SK-N-SH (cell line): ENCODE measurements around the gene AHRR. TPM values are rescaled to one million over a fixed set of nuclear protein-coding genes. Genes with fewer than 3 reads are reported as not detected.

ENCODE experiments used
- CTCF ChIA-PET: fragments of 300-600, 350-600 bp; formaldehyde crosslinking; extraction: SDS; loops from one replicate; lab custom pipeline; 2021; lab: Yijun Ruan, JAX
- POLR2A ChIA-PET: fragments of 350-600 bp; sonication (Branson Sonifier 250); formaldehyde crosslinking; extraction: SDS; loops from one replicate; lab custom pipeline; 2020; ENCODE audit warnings: antibody characterized with exemption, inconsistent platforms; lab: Yijun Ruan, JAX
- DNase-seq: peaks from one replicate; pipeline ENCODE4 v3.0.0; 2012
- H2AFZ ChIP-seq: fragments of 200-600 bp; sonication (generic); 2 replicates; pipeline ENCODE4 v1.8.1; 2016; ENCODE audit warnings: antibody characterized with exemption, mild to moderate bottlenecking, low read depth
- H3F3A ChIP-seq: fragments of 200-600 bp; sonication (generic); replicated peaks from 2 replicates; pipeline ENCODE3; 2016; ENCODE audit warnings: antibody characterized with exemption, mild to moderate bottlenecking; ENCODE audit not compliant: insufficient read depth
- H3K27ac ChIP-seq, 2 experiments: fragments of 200-500 bp in 1 of 2; fragments of 200-600 bp in 1 of 2; sonication (Bioruptor generic) in 1 of 2; sonication (generic), shearing (Covaris generic) in 1 of 2; 2 replicates each; pipeline versions ENCODE4 v1.5.1 to v1.6.1; 2014 to 2016; ENCODE audit warnings: low read depth in 2 of 2, inconsistent platforms in 1 of 2, low read length in 1 of 2, mild to moderate bottlenecking in 1 of 2, mixed read lengths in 1 of 2
- H3K27me3 ChIP-seq: fragments of 200-600 bp; sonication (generic), shearing (Covaris generic); 2 replicates; pipeline ENCODE4 v1.6.1; 2016; ENCODE audit warnings: mixed run types; ENCODE audit not compliant: insufficient read depth
- H3K36me3 ChIP-seq, 2 experiments: fragments of 200-500 bp in 1 of 2; fragments of 200-600 bp in 1 of 2; sonication (Bioruptor generic) in 1 of 2; sonication (generic) in 1 of 2; replicated peaks in 1 of 2; 2 replicates each; pipeline versions ENCODE3 to v1.5.1; 2014 to 2016; ENCODE audit warnings: low read length in 1 of 2, mild to moderate bottlenecking in 1 of 2; ENCODE audit not compliant: insufficient read depth in 2 of 2, control insufficient read depth in 1 of 2
- H3K4me1 ChIP-seq, 2 experiments: fragments of 200-500 bp in 1 of 2; fragments of 200-600 bp in 1 of 2; sonication (Bioruptor generic) in 1 of 2; sonication (generic), shearing (Covaris generic) in 1 of 2; 2 replicates each; pipeline versions ENCODE4 v1.5.1 to v1.6.1; 2014 to 2016; ENCODE audit warnings: low read depth in 1 of 2, low read length in 1 of 2, mixed run types in 1 of 2; ENCODE audit not compliant: insufficient read depth in 2 of 2, control insufficient read depth in 1 of 2
- H3K4me2 ChIP-seq: fragments of 200-600 bp; sonication (generic), shearing (Covaris generic); 2 replicates; pipeline ENCODE4 v1.6.1; 2017; ENCODE audit warnings: mixed run types
- H3K4me3 ChIP-seq, 2 experiments: fragments of 200-500 bp in 1 of 2; fragments of 200-600 bp in 1 of 2; sonication (Bioruptor generic) in 1 of 2; sonication (generic), shearing (Covaris generic) in 1 of 2; 2 replicates each; pipeline versions ENCODE4 v1.5.1 to v1.8.1; 2014 to 2016; ENCODE audit warnings: low read depth in 2 of 2, inconsistent platforms in 1 of 2, low read length in 1 of 2, mild to moderate bottlenecking in 1 of 2, mixed read lengths in 1 of 2, moderate library complexity in 1 of 2
- H3K79me2 ChIP-seq: fragments of 200-600 bp; sonication (generic); 2 replicates; pipeline ENCODE4 v1.8.1; 2017; ENCODE audit warnings: mild to moderate bottlenecking; ENCODE audit not compliant: insufficient read depth
- H3K9ac ChIP-seq: fragments of 200-600 bp; sonication (generic); 2 replicates; pipeline ENCODE4 v1.6.1; 2017; ENCODE audit warnings: mixed run types
- H3K9me2 ChIP-seq: fragments of 200-600 bp; sonication (generic); 2 replicates; pipeline ENCODE4 v1.6.1; 2017; ENCODE audit warnings: mixed run types
- H3K9me3 ChIP-seq: fragments of 200-600 bp; sonication (generic); 2 replicates; pipeline ENCODE4 v1.6.1; 2017; ENCODE audit warnings: mixed run types, mild to moderate bottlenecking, moderate library complexity
- H4K20me1 ChIP-seq: fragments of 200-600 bp; sonication (generic); 2 replicates; pipeline ENCODE4 v1.6.1; 2017; ENCODE audit warnings: mild to moderate bottlenecking, mixed run types; ENCODE audit not compliant: insufficient read depth
- CHD2 ChIP-seq: fragments of 150-350 bp; IDR thresholded peaks from 2 replicates; pipeline ENCODE4 v1.6.1; 2018; ENCODE audit warnings: low read length; ENCODE audit not compliant: partially characterized antibody
- CTCF ChIP-seq: fragments of 200-600 bp; sonication (generic); IDR thresholded peaks from 2 replicates; pipeline ENCODE4 v1.6.1; 2017; ENCODE audit warnings: antibody characterized with exemption, mild to moderate bottlenecking, moderate library complexity
- ELF1 ChIP-seq: IDR thresholded peaks from 2 replicates; pipeline ENCODE4 v1.4.0; 2012
- FOSL2 ChIP-seq: IDR thresholded peaks from 2 replicates; pipeline ENCODE4 v1.4.0; 2012; ENCODE audit warnings: low read depth, mild to moderate bottlenecking, moderate library complexity, borderline replicate concordance
- FOXM1 ChIP-seq: IDR thresholded peaks from 2 replicates; pipeline ENCODE4 v1.4.0; 2012; ENCODE audit warnings: low read depth, mild to moderate bottlenecking
- GABPA ChIP-seq: IDR thresholded peaks from 2 replicates; pipeline ENCODE4 v1.4.0; 2012; ENCODE audit warnings: low read depth, mild to moderate bottlenecking
- IRF3 ChIP-seq: fragments of 150-350 bp; IDR thresholded peaks from 2 replicates; pipeline ENCODE4 v1.6.1; 2016; ENCODE audit warnings: mild to moderate bottlenecking, low read depth, low read length
- JUND ChIP-seq: IDR thresholded peaks from 2 replicates; pipeline ENCODE4 v1.4.0; 2012
- MEF2A ChIP-seq: IDR thresholded peaks from 2 replicates; pipeline ENCODE4 v1.4.0; 2012; ENCODE audit warnings: low read depth, borderline replicate concordance
- NFIC ChIP-seq: IDR thresholded peaks from 2 replicates; pipeline ENCODE4 v1.4.0; 2012; ENCODE audit warnings: borderline replicate concordance
- RAD21 ChIP-seq: IDR thresholded peaks from 2 replicates; pipeline ENCODE4 v1.6.1; 2012; ENCODE audit warnings: mild to moderate bottlenecking, low read length
- RCOR1 ChIP-seq: fragments of 150-350 bp; IDR thresholded peaks from 2 replicates; pipeline ENCODE4 v1.6.1; 2017; ENCODE audit warnings: antibody characterized with exemption, low read length
- RFX5 ChIP-seq: IDR thresholded peaks from 2 replicates; pipeline ENCODE4 v1.6.1; 2012; ENCODE audit warnings: mild to moderate bottlenecking, improper control_type of control experiment, low read length
- SIN3A ChIP-seq: IDR thresholded peaks from 2 replicates; pipeline ENCODE4 v1.6.1; 2012; ENCODE audit warnings: low read depth, mild to moderate bottlenecking, low read length, moderate library complexity, borderline replicate concordance
- SMC3 ChIP-seq: IDR thresholded peaks from 2 replicates; pipeline ENCODE4 v1.6.1; 2012; ENCODE audit warnings: low read depth, low read length, improper control_type of control experiment
- TCF12 ChIP-seq: IDR thresholded peaks from 2 replicates; pipeline ENCODE4 v1.4.0; 2012
- TEAD4 ChIP-seq: IDR thresholded peaks from 2 replicates; pipeline ENCODE4 v1.4.0; 2012; ENCODE audit warnings: mild to moderate bottlenecking, borderline replicate concordance; ENCODE audit not compliant: insufficient read depth
- USF1 ChIP-seq: IDR thresholded peaks from 2 replicates; pipeline ENCODE4 v1.4.0; 2012; ENCODE audit warnings: low read depth, borderline replicate concordance
- USF2 ChIP-seq: fragments of 150-350 bp; IDR thresholded peaks from 2 replicates; pipeline ENCODE4 v1.6.1; 2017; ENCODE audit warnings: antibody characterized with exemption, low read length, low read depth, borderline replicate concordance
- YY1 ChIP-seq: IDR thresholded peaks from 2 replicates; pipeline ENCODE4 v1.4.0; 2012; ENCODE audit warnings: low read depth, mild to moderate bottlenecking
- ZBTB33 ChIP-seq: IDR thresholded peaks from 2 replicates; pipeline ENCODE4 v1.4.0; 2012; ENCODE audit warnings: low read depth, borderline replicate concordance
- WGBS: methylation state at CpG from one replicate; pipeline ENCODE4 v1.1.6; 2017; ENCODE audit warnings: low lambda C conversion rate; 5-methylcytosine and 5-hydroxymethylcytosine counted together
- polyA plus RNA-seq, 3 experiments: library from polyadenylated mRNA; depleted of rRNA; stranded (reverse); fragments of >200 nt; gene quantifications; 2 replicates each; pipeline ENCODE4 v1.2.3, GENCODE V29; 2012
- TF ChIP-seq, protein P1 (sequence below): IDR thresholded peaks from 2 replicates; pipeline ENCODE4 v1.4.0; 2012; ENCODE audit warnings: low read depth

AHRR gene
- polyA plus RNA-seq, 1 of the 3 experiments (the other 2 are of a cell fraction): 0.71 TPM

- no peaks in the 10 kb centered on the region for H3K36me3 ChIP-seq
- ChIA-PET POLR2A (no interaction called here), CTCF (interaction anchor here (1.1 kb wide), 1 partner anchor 30 kb away, joined by 3 read pairs; no protein-coding TSS in a partner anchor)
- H3K4me2 ChIP-seq: no peak overlapping the region
- no peak overlapping the region for H3K27ac ChIP-seq
- H3K9me3 ChIP-seq: no peaks in the 10 kb centered on the region
- H3K4me1 ChIP-seq: peaks cover 0 to 12% of the 10 kb centered on the region in 2 experiments; a peak in 1 of 4 replicates
- no peaks in the 10 kb centered on the region for H3K27me3 ChIP-seq
- no peaks in the 10 kb centered on the region for H3F3A ChIP-seq
- WGBS: 63% methylated on average over 8 of the region's 9 CpGs
- H3K4me3 ChIP-seq: no peak overlapping the region
- H3K9ac ChIP-seq: no peak overlapping the region
- DNase-seq: no peak
- H2AFZ ChIP-seq: no peak overlapping the region
- H3K79me2 ChIP-seq: peaks cover 9% of the 10 kb centered on the region; the same call in 1 of the 2 replicates
- H3K9me2 ChIP-seq: no peaks in the 10 kb centered on the region
- TF ChIP-seq FOXM1 (no peak), USF2 (no peak), RAD21 (no peak), NFIC (no peak), CHD2 (no peak), FOSL2 (no peak), IRF3 (no peak)
- H4K20me1 ChIP-seq: peaks cover 6% of the 10 kb centered on the region
Observed at GRCh38 chr5:476814-477175, 155.3 kb downstream of the AHRR start.

DNA sequence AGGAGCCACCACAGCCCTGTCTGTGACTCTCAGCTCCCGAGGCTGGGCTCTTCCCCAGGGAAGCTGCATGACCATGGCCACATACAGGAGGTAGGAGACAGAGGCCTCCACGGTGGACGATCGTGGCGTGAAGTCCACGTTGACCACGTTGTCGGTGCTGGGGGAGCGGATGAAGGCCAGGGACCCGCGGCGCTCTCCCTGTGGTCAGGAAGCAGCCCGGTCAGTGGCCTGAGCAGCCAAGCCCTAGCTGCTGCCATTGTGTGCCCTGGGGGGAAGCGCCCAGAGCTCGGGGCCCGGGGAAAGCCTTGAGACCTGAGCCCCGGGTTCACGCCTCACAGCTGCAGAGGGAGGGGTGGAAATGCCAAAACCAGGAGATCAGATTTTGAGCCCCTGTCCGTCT lies 155.7 kb downstream of the AHRR start:
- no peaks in the 10 kb centered on the region for H3F3A ChIP-seq
- POLR2A ChIA-PET: no interaction called here
- peaks cover 0 to 7% of the 10 kb centered on the region in 2 experiments; a peak in 1 of 4 replicates for H3K4me1 ChIP-seq
- H3K9me2 ChIP-seq: no peaks in the 10 kb centered on the region
- peaks cover 6% of the 10 kb centered on the region for H4K20me1 ChIP-seq
- no peak overlapping the region for H3K4me3 ChIP-seq
- no peak for DNase-seq
- CTCF ChIA-PET: interaction anchor here (1.1 kb wide), 1 partner anchor 31 kb away, joined by 3 read pairs; no protein-coding TSS in a partner anchor
- 63% methylated on average over 3 of the region's 19 CpGs for WGBS
- H3K4me2 ChIP-seq: no peak overlapping the region
- no peaks in the 10 kb centered on the region for H3K36me3 ChIP-seq
- H3K27ac ChIP-seq: no peak overlapping the region
- H3K9me3 ChIP-seq: no peaks in the 10 kb centered on the region
- peaks cover 5% of the 10 kb centered on the region; the same call in 1 of the 2 replicates for H3K79me2 ChIP-seq
- H2AFZ ChIP-seq: no peak overlapping the region
- no peak overlapping the region for H3K9ac ChIP-seq
- no peaks in the 10 kb centered on the region for H3K27me3 ChIP-seq
- TF ChIP-seq SMC3 (no peak), GABPA (no peak), USF2 (no peak), ZBTB33 (no peak), MEF2A (no peak), TCF12 (no peak), JUND (no peak), TEAD4 (no peak), FOSL2 (no peak), CTCF (no peak), RCOR1 (no peak), SIN3A (no peak), YY1 (no peak), RFX5 (no peak), USF1 (no peak), ELF1 (no peak)
- TF ChIP-seq, protein P1, sequence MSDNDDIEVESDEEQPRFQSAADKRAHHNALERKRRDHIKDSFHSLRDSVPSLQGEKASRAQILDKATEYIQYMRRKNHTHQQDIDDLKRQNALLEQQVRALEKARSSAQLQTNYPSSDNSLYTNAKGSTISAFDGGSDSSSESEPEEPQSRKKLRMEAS: no peak
